Peyer's patch (tissue), 4 donors: ENCODE data around the gene NECTIN3. TPM values are rescaled to one million over a fixed set of nuclear protein-coding genes. Genes with fewer than 3 reads are reported as not detected.
A peak's percentile ranks its signal among the peaks of the same experiment; 100 is the strongest.

Experiments
- DNase-seq, 3 donors: peaks; one replicate each; pipeline ENCODE4 v3.0.0-alpha.2; 2017 to 2019
- H3K27ac ChIP-seq, 4 donors: fragments of 200-600 bp; sonication (generic); one replicate each; pipeline ENCODE4 v1.5.1; 2016 to 2019
- H3K27me3 ChIP-seq, 2 donors: fragments of 200-600 bp; sonication (generic); one replicate each; pipeline ENCODE4 v1.5.1; 2019
- H3K36me3 ChIP-seq, 3 donors: fragments of 200-600 bp; sonication (generic); one replicate each; pipeline ENCODE4 v1.5.1; 2016 to 2019
- H3K4me1 ChIP-seq, 4 donors: fragments of 200-600 bp; sonication (generic); one replicate each; pipeline ENCODE4 v1.5.1; 2016 to 2019
- H3K4me3 ChIP-seq, 4 donors: fragments of 200-600 bp; sonication (generic); 1 replicate in 3 of 4; 2 replicates in 1 of 4; pipeline ENCODE4 v1.5.1; 2016 to 2019; ENCODE audit warnings: mild to moderate bottlenecking in 1 of 4
- H3K9me3 ChIP-seq, 4 donors: fragments of 200-600 bp; sonication (generic); one replicate each; pipeline ENCODE4 v1.5.1; 2016 to 2019; ENCODE audit warnings: mild to moderate bottlenecking in 1 of 4
- POLR2A ChIP-seq, 2 donors: fragments of 450-650 bp; IDR thresholded peaks; one replicate each; pipeline ENCODE4 v1.5.1; 2017; ENCODE audit warnings: antibody characterized with exemption in 2 of 2, mild to moderate bottlenecking in 2 of 2, moderate library complexity in 2 of 2
- total RNA-seq, 4 donors: library from RNA; depleted of rRNA; stranded (reverse); fragments of >200 nt; gene quantifications; one replicate each; pipeline ENCODE4 v1.1.0, GENCODE V29; 2016
- TF ChIP-seq, protein P1 (sequence below), 6 experiments: fragments of 450-650 bp in 4 of 6; fragments of 200-600 bp in 2 of 6; sonication (generic) in 1 of 6; IDR thresholded peaks; one replicate each; pipeline ENCODE4 v1.5.1; 2017 to 2019; ENCODE audit warnings: antibody characterized with exemption in 6 of 6, mild to moderate bottlenecking in 3 of 6, moderate library complexity in 1 of 6

NECTIN3 gene
- total RNA-seq, 4 donors from 2014 or later: 28.1 to 57.1 (median 49.3) TPM

DNA sequence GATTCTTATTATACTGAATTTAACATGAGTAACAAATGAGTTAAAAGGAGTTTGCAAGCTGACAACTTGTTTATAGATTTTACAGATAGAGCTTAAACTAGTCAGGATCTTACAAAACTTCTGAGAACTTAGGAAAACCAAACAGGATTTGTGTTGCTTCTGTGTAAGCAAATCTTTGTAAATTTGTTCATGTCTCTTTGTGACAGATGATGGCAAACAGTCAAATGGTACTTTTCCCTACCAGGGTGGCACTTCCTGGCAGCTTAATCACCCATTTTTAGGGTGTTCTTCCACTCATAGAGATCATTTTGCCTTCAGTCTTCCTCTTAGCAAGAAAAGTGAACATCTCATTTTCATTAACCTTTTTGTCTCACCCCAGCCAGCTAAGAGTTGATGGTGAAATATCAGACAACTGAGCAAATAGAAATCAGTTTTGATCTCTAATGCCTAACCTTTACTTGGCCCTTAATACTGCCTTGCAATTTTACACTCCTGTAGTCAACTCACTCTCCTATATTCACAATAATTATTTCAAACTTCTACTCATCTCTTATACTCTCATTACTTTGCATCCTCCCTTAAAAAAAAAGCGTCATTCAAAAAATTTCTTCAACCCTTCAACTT is 23.7 kb upstream of the NECTIN3 start:
- no peak for TF ChIP-seq POLR2A (IDR thresholded peaks at IDR 0.05)
- TF ChIP-seq, protein P1, sequence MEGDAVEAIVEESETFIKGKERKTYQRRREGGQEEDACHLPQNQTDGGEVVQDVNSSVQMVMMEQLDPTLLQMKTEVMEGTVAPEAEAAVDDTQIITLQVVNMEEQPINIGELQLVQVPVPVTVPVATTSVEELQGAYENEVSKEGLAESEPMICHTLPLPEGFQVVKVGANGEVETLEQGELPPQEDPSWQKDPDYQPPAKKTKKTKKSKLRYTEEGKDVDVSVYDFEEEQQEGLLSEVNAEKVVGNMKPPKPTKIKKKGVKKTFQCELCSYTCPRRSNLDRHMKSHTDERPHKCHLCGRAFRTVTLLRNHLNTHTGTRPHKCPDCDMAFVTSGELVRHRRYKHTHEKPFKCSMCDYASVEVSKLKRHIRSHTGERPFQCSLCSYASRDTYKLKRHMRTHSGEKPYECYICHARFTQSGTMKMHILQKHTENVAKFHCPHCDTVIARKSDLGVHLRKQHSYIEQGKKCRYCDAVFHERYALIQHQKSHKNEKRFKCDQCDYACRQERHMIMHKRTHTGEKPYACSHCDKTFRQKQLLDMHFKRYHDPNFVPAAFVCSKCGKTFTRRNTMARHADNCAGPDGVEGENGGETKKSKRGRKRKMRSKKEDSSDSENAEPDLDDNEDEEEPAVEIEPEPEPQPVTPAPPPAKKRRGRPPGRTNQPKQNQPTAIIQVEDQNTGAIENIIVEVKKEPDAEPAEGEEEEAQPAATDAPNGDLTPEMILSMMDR (IDR thresholded peaks at IDR 0.05): no peak

DNA sequence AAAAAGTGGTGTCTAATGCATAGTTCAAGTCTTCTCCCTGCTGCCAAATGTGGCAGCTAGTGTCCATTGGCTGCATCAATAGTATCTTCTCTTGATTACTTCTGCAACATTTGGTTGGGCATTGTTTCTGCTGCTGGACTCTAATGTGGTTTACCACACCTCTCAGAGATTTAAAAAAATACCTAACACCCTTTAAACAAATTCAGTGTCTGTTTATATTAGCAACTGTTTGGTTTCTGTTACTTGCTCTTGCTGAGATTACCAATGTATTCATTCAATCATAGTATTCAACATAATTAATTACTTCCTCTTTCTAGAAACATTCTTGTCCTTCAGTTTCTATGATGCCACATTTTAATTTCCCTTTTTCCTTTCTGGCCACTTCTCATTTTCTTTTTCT is 20.3 kb upstream of the NECTIN3 start:
- H3K27me3 ChIP-seq: no peaks in the 10 kb centered on the region
- H3K4me3 ChIP-seq: no peak overlapping the region
- TF ChIP-seq, protein P1 (IDR thresholded peaks at IDR 0.05): no peak
- no peak overlapping the region for H3K27ac ChIP-seq
- H3K9me3 ChIP-seq: no peaks in the 10 kb centered on the region
- no peaks in the 10 kb centered on the region for H3K4me1 ChIP-seq
- no peak for DNase-seq
- H3K36me3 ChIP-seq: no peaks in the 10 kb centered on the region

More for the DNA sequence above, 23.7 kb upstream of the NECTIN3 start:
- Histone ChIP-seq H3K36me3 (no peaks in the 10 kb centered on the region), H3K9me3 (no peaks in the 10 kb centered on the region), H3K27me3 (no peaks in the 10 kb centered on the region), H3K4me1 (no peaks in the 10 kb centered on the region), H3K27ac (no peak overlapping the region), H3K4me3 (no peak overlapping the region)
- DNase-seq: no peak

GRCh38 chr3:111068574-111068973 is 3.0 kb upstream of the NECTIN3 start:
- H3K27me3 ChIP-seq: no peaks in the 10 kb centered on the region

GRCh38 chr3:111069974-111070771 is 1.4 kb upstream of the NECTIN3 start:
- no peaks in the 10 kb centered on the region for H3K9me3 ChIP-seq
- H3K27ac ChIP-seq: peak overlapping the region; percentile 61 to 98 (median 92)
- H3K4me1 ChIP-seq: peaks cover 0 to under 1% (median 0%) of the 10 kb centered on the region in 4 donors
- H3K4me3 ChIP-seq: peak overlapping the region; percentile 60 to 92 (median 84)
- peak in 2 of 3 donors; percentile 50 to 58 for DNase-seq
- no peaks in the 10 kb centered on the region for H3K36me3 ChIP-seq
- no peaks in the 10 kb centered on the region for H3K27me3 ChIP-seq
- TF ChIP-seq POLR2A (IDR thresholded peaks at IDR 0.05): no peak
- TF ChIP-seq, protein P1 (IDR thresholded peaks at IDR 0.05): no peak

More at GRCh38 chr3:111068574-111068973, 3.0 kb upstream of the NECTIN3 start:
- Histone ChIP-seq H3K4me3 (no peak overlapping the region), H3K4me1 (no peaks in the 10 kb centered on the region), H3K9me3 (no peaks in the 10 kb centered on the region), H3K27ac (no peak overlapping the region), H3K36me3 (no peaks in the 10 kb centered on the region)
- no peak for DNase-seq
- TF ChIP-seq, protein P1 (IDR thresholded peaks at IDR 0.05): no peak
- no peak for TF ChIP-seq POLR2A (IDR thresholded peaks at IDR 0.05)

DNA sequence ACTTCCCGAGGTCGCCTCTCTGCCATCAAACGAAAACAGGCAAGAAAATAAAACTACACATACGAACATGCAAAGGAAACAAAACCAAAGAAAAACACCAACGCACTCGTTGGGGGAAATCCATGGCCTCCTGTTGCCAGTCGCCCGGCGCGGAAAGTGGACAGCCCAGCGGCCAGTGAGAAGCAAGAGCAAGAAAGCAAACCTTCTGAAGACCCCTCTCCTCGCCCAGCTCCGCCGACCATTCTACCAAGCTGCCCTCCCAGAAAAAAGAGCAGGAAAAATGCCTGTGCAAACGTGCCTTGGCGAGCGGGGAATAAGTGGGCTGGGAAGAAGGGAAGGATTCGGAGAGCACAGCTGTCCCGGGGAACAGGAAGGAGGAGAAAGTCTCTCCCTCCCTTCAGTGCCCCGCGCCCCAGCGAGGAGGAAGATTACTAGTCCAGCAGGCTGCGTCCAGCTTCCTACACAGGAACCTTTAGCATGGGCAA is 802 bp upstream of the NECTIN3 start:
- peaks cover 0 to 4% (median 0%) of the 10 kb centered on the region in 4 donors for H3K4me1 ChIP-seq
- no peaks in the 10 kb centered on the region for H3K36me3 ChIP-seq
- no peaks in the 10 kb centered on the region for H3K27me3 ChIP-seq
- no peak for DNase-seq
- H3K9me3 ChIP-seq: no peaks in the 10 kb centered on the region
- peak overlapping the region; percentile 60 to 92 (median 84) for H3K4me3 ChIP-seq
- TF ChIP-seq POLR2A (IDR thresholded peaks at IDR 0.05): no peak
- TF ChIP-seq, protein P1 (IDR thresholded peaks at IDR 0.05): no peak
- peak overlapping the region; percentile 61 to 98 (median 92) for H3K27ac ChIP-seq
